Stimulated activated naive CD8-positive, alpha-beta T cell treated with anti-CD3 and anti-CD28 coated beads, Interleukin-15, amount 100 ng/mL, for 72 hours (primary cell): ENCODE results near the gene ADAMTS12.
"Not testable (repeated sequence)": the region's sequence is repeated elsewhere in the genome, so short reads cannot be mapped to it uniquely, and the experiment has no call there.

Experiments used
- ATAC-seq: fragments of 150-1000 bp; cut with Tn5 transposase; 2 replicates; pipeline ENCODE4 v1.10.0; 2021; ENCODE audit warnings: mild to moderate bottlenecking, moderate library complexity
- DNase-seq, 2 donors: peaks; one replicate each; pipeline ENCODE4 v3.0.0; 2021 to 2022
- H3K27ac Mint-ChIP-seq, 2 donors: one replicate each; pipeline ENCODE4 v1.8.0; 2022; ENCODE audit warnings: mild to moderate bottlenecking in 2 of 2, mixed read lengths in 2 of 2, moderate library complexity in 2 of 2
- H3K27me3 Mint-ChIP-seq: one replicate; pipeline ENCODE4 v1.8.0; 2022; ENCODE audit warnings: mixed read lengths
- H3K4me1 Mint-ChIP-seq: one replicate; pipeline ENCODE4 v1.8.0; 2022; ENCODE audit warnings: mild to moderate bottlenecking, mixed read lengths
- H3K4me3 Mint-ChIP-seq, 2 donors: one replicate each; pipeline ENCODE4 v1.8.0; 2022; ENCODE audit warnings: mild to moderate bottlenecking in 2 of 2, mixed read lengths in 2 of 2, moderate library complexity in 1 of 2
- H3K9me3 Mint-ChIP-seq, 2 donors: one replicate each; pipeline ENCODE4 v1.8.0; 2022; ENCODE audit warnings: mixed read lengths in 2 of 2

The ADAMTS12 gene

GRCh38 chr5:33579789-33580188 is 312.0 kb downstream of the ADAMTS12 start:
- Mint-ChIP-seq H3K27ac (no peak overlapping the region), H3K4me1 (no peaks in the 10 kb centered on the region), H3K9me3 (peaks cover 5 to 10% of the 10 kb centered on the region in 2 donors), H3K27me3 (no peaks in the 10 kb centered on the region), H3K4me3 (no peak overlapping the region)
- no peak for ATAC-seq
- no peak for DNase-seq

DNA sequence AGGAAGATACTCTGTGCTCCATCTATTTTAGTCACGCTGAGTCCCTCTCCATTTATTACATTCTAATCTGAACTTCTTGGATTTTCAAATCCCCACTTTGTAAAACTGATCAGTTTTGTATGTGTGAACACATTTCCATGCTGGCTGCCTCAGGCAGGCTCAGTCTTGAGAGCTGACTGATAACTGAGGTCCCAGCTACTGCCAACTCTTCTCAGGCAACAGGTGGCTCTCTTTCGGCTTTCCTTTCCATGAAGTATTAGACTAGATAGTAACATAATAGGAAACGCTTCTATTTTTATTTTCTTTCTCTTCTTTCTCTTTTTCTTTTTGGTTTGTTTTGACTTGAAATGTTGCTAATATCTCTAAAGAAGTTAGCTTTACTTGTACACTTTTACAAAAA is 312.6 kb downstream of the ADAMTS12 start:
- Mint-ChIP-seq H3K27ac (no peak overlapping the region), H3K9me3 (peaks cover 5 to 10% of the 10 kb centered on the region in 2 donors), H3K4me3 (no peak overlapping the region), H3K4me1 (no peaks in the 10 kb centered on the region), H3K27me3 (no peaks in the 10 kb centered on the region)
- DNase-seq (no peak), ATAC-seq (no peak)

GRCh38 chr5:33576726-33577590 is 314.8 kb downstream of the ADAMTS12 start:
- no peaks in the 10 kb centered on the region for H3K27me3 Mint-ChIP-seq
- ATAC-seq (no peak), DNase-seq (no peak)
- H3K27ac Mint-ChIP-seq, result no peak overlapping the region
- peaks cover 5 to 10% of the 10 kb centered on the region in 2 donors for H3K9me3 Mint-ChIP-seq
- no peaks in the 10 kb centered on the region for H3K4me1 Mint-ChIP-seq
- H3K4me3 Mint-ChIP-seq, result no peak overlapping the region

GRCh38 chr5:33565324-33565723 is 326.5 kb downstream of the ADAMTS12 start:
- DNase-seq (no peak), ATAC-seq (no peak)
- Mint-ChIP-seq H3K27me3 (no peaks in the 10 kb centered on the region), H3K9me3 (no peaks in the 10 kb centered on the region), H3K4me1 (no peaks in the 10 kb centered on the region), H3K4me3 (no peak overlapping the region), H3K27ac (no peak overlapping the region)

- ATAC-seq, result no peak
- Mint-ChIP-seq H3K4me1 (no peaks in the 10 kb centered on the region), H3K27me3 (no peaks in the 10 kb centered on the region), H3K9me3 (no peaks in the 10 kb centered on the region), H3K27ac (peak overlapping the region in 1 of 2 donors; percentile 64), H3K4me3 (no peak overlapping the region)
- DNase-seq, result no peak
Observed at GRCh38 chr5:33563983-33564908, 327.5 kb downstream of the ADAMTS12 start.

DNA sequence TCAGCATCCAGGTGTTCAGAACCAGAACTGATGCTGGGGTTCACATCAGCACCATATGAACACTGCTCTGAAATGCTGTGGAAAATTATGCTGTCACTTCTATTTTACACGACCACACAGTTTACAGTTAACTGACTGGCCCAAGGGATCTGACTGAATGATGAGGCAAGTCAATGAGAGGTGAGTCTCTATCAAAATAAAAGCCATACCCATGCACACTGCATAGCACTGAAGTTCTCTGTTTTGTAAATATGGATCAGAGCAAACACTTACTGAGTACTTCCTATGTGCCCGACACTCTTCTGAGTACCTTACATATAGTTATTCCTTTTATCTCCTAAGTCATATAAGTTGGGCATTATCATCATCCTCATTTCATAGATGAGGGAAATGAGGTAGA is 328.3 kb downstream of the ADAMTS12 start:
- no peak overlapping the region for H3K4me3 Mint-ChIP-seq
- no peaks in the 10 kb centered on the region for H3K9me3 Mint-ChIP-seq
- no peak for DNase-seq
- H3K27ac Mint-ChIP-seq, result peak overlapping the region in 1 of 2 donors; percentile 64
- ATAC-seq, result no peak
- no peaks in the 10 kb centered on the region for H3K27me3 Mint-ChIP-seq
- no peaks in the 10 kb centered on the region for H3K4me1 Mint-ChIP-seq

DNA sequence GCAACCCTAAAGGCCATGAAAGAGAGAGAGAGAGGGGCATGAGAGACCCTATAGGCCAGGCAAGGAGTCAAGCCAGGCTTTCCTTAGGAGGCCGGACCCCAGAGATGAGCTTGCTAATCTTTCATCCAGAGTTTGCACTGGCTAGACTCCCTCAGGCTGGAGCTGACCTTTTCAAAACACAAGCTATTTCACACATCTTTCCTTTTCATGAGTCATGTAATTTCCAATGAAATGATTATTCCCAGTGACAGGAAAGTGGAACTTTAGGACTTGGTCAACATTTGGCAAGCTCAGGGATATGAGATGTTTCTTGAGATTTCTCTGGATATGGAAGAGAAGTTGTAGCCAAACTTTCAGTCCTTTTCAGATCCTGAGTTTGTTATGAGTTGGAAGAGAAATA is 333.3 kb downstream of the ADAMTS12 start:
- H3K9me3 Mint-ChIP-seq, result no peaks in the 10 kb centered on the region
- H3K27ac Mint-ChIP-seq, result no peak overlapping the region
- DNase-seq (no peak), ATAC-seq (no peak)
- H3K4me3 Mint-ChIP-seq, result no peak overlapping the region
- H3K27me3 Mint-ChIP-seq, result no peaks in the 10 kb centered on the region
- H3K4me1 Mint-ChIP-seq, result peaks cover 5% of the 10 kb centered on the region

DNA sequence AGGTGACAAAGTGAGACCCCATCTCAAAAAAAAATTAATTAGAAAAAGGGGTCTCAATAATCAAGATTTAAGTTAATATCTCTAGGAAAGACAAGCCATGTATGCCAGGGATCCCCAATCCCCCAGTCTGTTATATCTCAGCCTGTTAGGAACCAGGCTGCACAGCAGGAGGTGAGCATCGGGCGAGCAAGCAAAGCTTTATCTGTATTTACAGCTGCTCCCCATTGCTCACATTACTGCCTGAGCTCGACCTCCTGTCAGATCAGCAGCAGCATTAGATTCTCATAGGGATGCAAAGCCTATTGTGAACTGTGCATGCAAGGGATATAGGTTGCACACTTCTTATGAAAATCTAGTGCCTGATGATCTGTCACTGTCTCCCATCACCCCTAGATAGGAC is 334.2 kb downstream of the ADAMTS12 start:
- H3K4me3 Mint-ChIP-seq, result no peak overlapping the region
- no peak overlapping the region for H3K27ac Mint-ChIP-seq
- no peaks in the 10 kb centered on the region for H3K27me3 Mint-ChIP-seq
- H3K4me1 Mint-ChIP-seq, result peaks cover 5% of the 10 kb centered on the region
- no peaks in the 10 kb centered on the region for H3K9me3 Mint-ChIP-seq
- ATAC-seq (no peak), DNase-seq (no peak)

DNA sequence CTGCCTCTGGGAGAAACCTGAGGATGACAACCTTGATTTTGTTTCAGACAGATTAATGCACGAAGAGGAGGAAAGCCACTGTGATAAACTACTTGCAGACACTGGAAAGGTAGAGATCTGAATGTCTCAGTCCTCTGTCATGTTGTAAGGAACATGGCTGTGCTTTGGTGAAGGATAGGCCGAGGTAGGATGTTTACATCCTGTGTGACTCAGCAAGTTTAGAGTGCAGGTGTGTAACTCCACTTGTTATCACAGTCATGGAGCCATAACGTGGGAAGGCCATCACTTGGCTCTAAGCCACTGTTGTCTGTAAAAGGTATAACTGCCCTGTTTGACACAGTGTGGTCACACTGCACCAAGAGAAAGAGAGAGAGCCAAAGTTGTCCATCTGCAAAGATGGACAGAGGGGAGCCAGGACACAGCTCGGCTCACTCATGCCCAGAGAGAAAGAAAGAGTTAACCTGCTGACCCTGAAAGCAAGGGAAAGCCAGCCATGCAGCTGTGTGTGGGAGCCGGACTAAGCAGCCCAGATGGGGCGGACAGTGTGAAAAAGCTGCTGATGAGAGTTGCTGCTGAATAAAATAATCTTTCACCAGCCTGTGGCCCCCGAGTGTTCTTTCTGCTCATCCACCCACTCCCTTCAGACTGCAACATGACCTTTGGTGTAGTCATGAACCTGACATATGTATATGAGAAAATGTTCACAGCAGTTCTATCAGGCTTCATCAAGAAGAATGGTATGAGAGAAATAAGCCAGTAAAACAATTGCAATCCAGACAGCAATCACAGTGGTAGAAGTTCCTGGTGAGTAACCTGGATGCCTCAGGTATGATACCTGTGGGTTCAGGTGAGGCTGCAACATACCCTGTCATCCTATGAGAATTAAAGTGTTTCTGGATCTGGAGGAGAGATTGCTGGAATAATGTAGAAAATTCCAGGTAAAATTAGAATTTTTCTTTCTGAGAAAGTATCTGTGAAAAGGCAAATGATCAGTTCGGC is 335.2 kb downstream of the ADAMTS12 start:
- no peaks in the 10 kb centered on the region for H3K27me3 Mint-ChIP-seq
- H3K27ac Mint-ChIP-seq, result peak overlapping the region in 1 of 2 donors; percentile 90
- H3K9me3 Mint-ChIP-seq, result no peaks in the 10 kb centered on the region
- DNase-seq (no peak), ATAC-seq (no peak)
- H3K4me3 Mint-ChIP-seq, result no peak overlapping the region
- H3K4me1 Mint-ChIP-seq, result peaks cover 5% of the 10 kb centered on the region

- H3K4me3 Mint-ChIP-seq, result no peak overlapping the region
- peaks cover 22% of the 10 kb centered on the region for H3K27me3 Mint-ChIP-seq
- H3K4me1 Mint-ChIP-seq, result no peaks in the 10 kb centered on the region
- no peak overlapping the region for H3K27ac Mint-ChIP-seq
- H3K9me3 Mint-ChIP-seq, result no peaks in the 10 kb centered on the region
- no peak for DNase-seq
- ATAC-seq, result no peak
Observed at GRCh38 chr5:33549982-33550567, 341.7 kb downstream of the ADAMTS12 start.

DNA sequence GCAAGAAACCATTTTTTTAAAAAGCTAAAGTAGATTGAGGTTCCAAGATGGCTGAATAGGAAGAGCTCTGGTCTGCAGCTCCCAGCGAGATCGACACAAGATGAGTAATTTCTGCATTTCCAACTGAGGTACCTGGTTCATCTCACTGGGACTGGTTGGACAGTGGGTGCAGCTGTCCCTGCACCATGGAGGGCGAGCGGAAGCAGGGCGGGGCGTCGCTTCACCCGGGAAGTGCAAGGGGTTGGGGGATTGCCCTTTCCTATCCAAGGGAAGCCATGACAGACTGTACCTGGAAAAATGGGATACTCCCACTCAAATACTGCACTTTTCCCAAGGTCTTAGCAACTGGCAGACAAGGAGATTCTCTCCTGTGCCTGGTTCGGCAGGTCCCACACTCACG is 352.0 kb downstream of the ADAMTS12 start:
- H3K27me3 Mint-ChIP-seq, result peaks cover 34% of the 10 kb centered on the region
- not testable (repeated sequence) for DNase-seq

GRCh38 chr5:33539212-33539611 is 352.6 kb downstream of the ADAMTS12 start:
- H3K9me3 Mint-ChIP-seq, result peaks cover 5 to 17% of the 10 kb centered on the region in 2 donors
- peaks cover 34% of the 10 kb centered on the region for H3K27me3 Mint-ChIP-seq
- H3K4me3 Mint-ChIP-seq, result no peak overlapping the region
- H3K4me1 Mint-ChIP-seq, result no peaks in the 10 kb centered on the region
- ATAC-seq, result no peak
- DNase-seq, result no peak
- H3K27ac Mint-ChIP-seq, result no peak overlapping the region

More for the DNA sequence above, 352.0 kb downstream of the ADAMTS12 start:
- not testable (repeated sequence) for H3K4me3 Mint-ChIP-seq, ATAC-seq, H3K27ac Mint-ChIP-seq, H3K4me1 Mint-ChIP-seq
- peaks cover 5 to 17% of the 10 kb centered on the region in 2 donors for H3K9me3 Mint-ChIP-seq

GRCh38 chr5:33538201-33538600 is 353.6 kb downstream of the ADAMTS12 start:
- Mint-ChIP-seq H3K27me3 (peaks cover 32% of the 10 kb centered on the region), H3K27ac (peak overlapping the region; percentile 47 to 55), H3K4me1 (no peaks in the 10 kb centered on the region), H3K4me3 (no peak overlapping the region), H3K9me3 (peaks cover 5 to 17% of the 10 kb centered on the region in 2 donors)
- ATAC-seq (no peak), DNase-seq (no peak)

DNA sequence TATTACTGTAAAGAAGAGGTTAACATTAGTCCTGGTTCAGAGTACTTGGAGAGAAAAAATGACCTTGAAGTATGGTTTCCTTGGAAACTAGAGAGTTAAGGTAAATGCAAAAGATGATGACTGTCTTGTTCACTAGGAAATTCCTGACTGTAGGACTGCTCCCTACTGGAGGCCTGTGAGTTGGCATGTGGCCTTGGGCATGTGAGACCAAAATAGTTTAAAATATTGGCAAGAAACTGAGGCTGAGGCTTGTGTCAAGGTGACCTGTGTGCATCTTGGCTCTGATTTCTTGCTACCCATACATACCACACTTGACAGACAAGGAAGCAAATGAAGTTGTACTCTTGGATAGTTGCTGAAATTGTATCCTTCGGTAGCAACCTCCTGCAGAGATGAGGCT is 354.6 kb downstream of the ADAMTS12 start:
- ATAC-seq, result no peak
- no peaks in the 10 kb centered on the region for H3K4me1 Mint-ChIP-seq
- no peak overlapping the region for H3K4me3 Mint-ChIP-seq
- DNase-seq, result no peak
- H3K9me3 Mint-ChIP-seq, result peaks cover 0 to 9% of the 10 kb centered on the region in 2 donors
- H3K27ac Mint-ChIP-seq, result no peak overlapping the region
- H3K27me3 Mint-ChIP-seq, result peaks cover 23% of the 10 kb centered on the region
